Stimulated activated CD8-positive, alpha-beta memory T cell treated with anti-CD3 and anti-CD28 coated beads, Interleukin-2, amount 100 ng/mL, for 48 hours (primary cell): ENCODE data around the gene UBC.

Experiments used
- DNase-seq, 2 donors: peaks; one replicate each; pipeline ENCODE4 v3.0.0-alpha.2; 2020; ENCODE audit warnings: low read depth in 2 of 2

UBC gene

GRCh38 chr12:124864326-124864752 is 50.1 kb downstream of the UBC start:
- no peak for DNase-seq

DNA sequence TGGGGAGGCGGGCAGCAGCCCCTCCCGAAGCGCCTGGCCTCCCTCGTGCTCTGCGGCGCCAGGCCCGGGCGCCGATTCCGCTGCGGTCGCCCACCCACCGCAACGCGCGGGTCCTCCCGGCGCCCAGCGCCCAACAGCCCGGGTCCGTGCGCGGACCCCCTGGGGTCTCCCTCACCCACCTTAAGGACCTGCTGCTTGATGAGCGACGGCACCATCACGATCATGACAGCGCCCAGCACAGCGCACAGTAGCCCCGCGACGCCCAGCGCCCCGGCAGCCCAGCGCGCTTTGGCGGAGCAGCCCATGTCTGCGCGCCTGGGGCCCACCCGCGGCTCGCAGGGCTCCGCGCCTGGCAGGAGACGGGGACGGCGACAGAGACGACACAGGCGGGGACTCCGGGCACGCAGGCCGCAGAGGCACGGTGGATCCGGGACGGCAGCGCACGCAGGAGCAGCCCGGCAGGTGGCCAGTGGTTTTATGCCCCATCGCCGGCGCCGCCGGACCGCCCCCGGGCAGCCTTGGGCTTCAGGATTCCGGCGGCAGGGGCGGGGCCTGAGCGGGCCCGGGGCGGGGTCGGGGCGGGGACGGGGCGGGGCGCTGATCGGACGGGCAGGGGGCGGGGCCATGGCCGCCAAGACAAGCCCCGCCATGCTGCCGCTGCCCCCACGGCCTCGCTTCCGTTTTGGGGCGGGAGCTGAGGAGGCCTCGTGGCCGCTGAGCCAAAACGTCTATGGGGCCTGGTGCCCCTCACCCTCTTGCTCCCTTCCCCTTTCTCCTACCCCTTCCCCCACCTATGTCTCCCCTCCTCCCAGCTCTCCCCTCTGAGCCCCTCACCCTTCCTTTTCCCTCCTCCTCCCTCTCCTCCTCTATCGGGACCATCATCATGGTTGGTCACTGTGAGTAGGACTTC is 50.8 kb downstream of the UBC start, which contains the start of gene SCARB1:
SCARB1 (minus strand) TSS at position 449 of the 910 bp plus-strand sequence; CDS start at position 305, 144 bp downstream.
- DNase-seq, result peak; percentile 70 to 76

DNA sequence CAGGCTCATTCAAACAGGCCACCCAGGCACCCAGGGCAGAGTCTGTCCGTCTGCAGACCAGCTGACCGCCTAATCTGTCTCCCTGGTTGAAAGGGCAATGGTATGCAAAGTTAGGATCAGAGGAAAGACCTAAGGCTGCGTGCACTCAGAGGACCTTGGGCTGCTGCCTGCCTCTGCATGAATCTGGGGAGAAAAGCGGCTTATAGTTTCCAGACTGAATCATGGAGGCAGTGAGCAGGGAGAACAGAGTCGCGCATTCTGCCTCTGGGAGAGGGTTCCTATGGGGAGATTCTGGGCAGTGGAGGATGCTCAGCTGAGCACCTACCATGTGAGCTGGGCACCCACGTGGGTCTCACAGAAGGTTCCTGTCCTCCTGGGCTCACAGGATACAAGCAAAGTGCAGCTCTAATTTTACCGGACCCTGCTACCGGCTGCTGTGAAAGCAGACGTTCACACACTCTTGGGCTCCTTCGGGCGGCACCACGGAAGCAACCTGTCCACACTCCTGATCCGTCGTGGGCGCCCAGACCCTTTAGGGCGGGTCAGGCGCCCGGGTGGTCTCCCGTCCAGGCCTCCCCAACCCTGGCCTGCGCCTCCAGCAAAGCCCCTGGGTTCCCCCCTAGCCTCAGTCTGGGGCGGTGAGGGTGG is 51.6 kb downstream of the UBC start:
- no peak for DNase-seq

- DNase-seq, result no peak
These were observed 52.4 kb downstream of the UBC start for GRCh38 chr12:124861898-124862676.
